H9 (cell line): ENCODE results near the gene MAGED1. TPM values are rescaled to one million over a fixed set of nuclear protein-coding genes. Genes with fewer than 3 reads are reported as not detected.

Source experiments
- DNase-seq: peaks from one replicate; pipeline ENCODE4 v3.0.0-alpha.2; 2017
- H2AFZ ChIP-seq: one replicate; pipeline ENCODE4 v1.6.1; 2013; ENCODE audit warnings: mild to moderate bottlenecking, low read length, control low read depth, moderate library complexity
- H2AK5ac ChIP-seq: 2 replicates; pipeline ENCODE4 v1.6.1; 2013; ENCODE audit warnings: low read length, control low read depth, mixed read lengths; ENCODE audit not compliant: insufficient read length
- H2BK120ac ChIP-seq: one replicate; pipeline ENCODE4 v1.6.1; 2013; ENCODE audit warnings: low read depth, mild to moderate bottlenecking, low read length, control low read depth, inconsistent platforms; ENCODE audit not compliant: poor library complexity, severe bottlenecking
- H2BK12ac ChIP-seq: 2 replicates; pipeline ENCODE4 v1.6.1; 2013; ENCODE audit warnings: low read length, control low read depth, mixed read lengths, low read depth; ENCODE audit not compliant: insufficient read length
- H2BK15ac ChIP-seq: 2 replicates; pipeline ENCODE4 v1.6.1; 2013; ENCODE audit warnings: low read depth, low read length, control low read depth
- H2BK20ac ChIP-seq: one replicate; pipeline ENCODE4 v1.6.1; 2013; ENCODE audit warnings: low read depth, mild to moderate bottlenecking, low read length, control low read depth, inconsistent platforms; ENCODE audit not compliant: poor library complexity, severe bottlenecking
- H2BK5ac ChIP-seq: 2 replicates; pipeline ENCODE4 v1.6.1; 2013; ENCODE audit warnings: low read length, control low read depth, mixed read lengths; ENCODE audit not compliant: insufficient read length
- H3K14ac ChIP-seq: 2 replicates; pipeline ENCODE4 v1.6.1; 2013; ENCODE audit warnings: low read length, control low read depth; ENCODE audit not compliant: insufficient read depth
- H3K18ac ChIP-seq: 2 replicates; pipeline ENCODE4 v1.6.1; 2013; ENCODE audit warnings: low read depth, mild to moderate bottlenecking, mixed read lengths, low read length, control low read depth; ENCODE audit not compliant: insufficient read length
- H3K23ac ChIP-seq: 2 replicates; pipeline ENCODE4 v1.6.1; 2013; ENCODE audit warnings: low read length, control low read depth, mixed read lengths, low read depth; ENCODE audit not compliant: insufficient read length
- H3K23me2 ChIP-seq: 2 replicates; pipeline ENCODE4 v1.6.1; 2013; ENCODE audit warnings: low read depth, mild to moderate bottlenecking, mixed read lengths, low read length, control low read depth; ENCODE audit not compliant: insufficient read length, poor library complexity, severe bottlenecking
- H3K27ac ChIP-seq: 2 replicates; pipeline ENCODE4 v1.5.1; 2013; ENCODE audit warnings: low read length, control low read depth, mixed read lengths, low read depth; ENCODE audit not compliant: insufficient read length
- H3K27me3 ChIP-seq: 2 replicates; pipeline ENCODE4 v1.6.1; 2013; ENCODE audit warnings: low read length, control low read depth, inconsistent platforms; ENCODE audit not compliant: insufficient read depth
- H3K4ac ChIP-seq: 2 replicates; pipeline ENCODE4 v1.6.1; 2013; ENCODE audit warnings: low read depth, mild to moderate bottlenecking, control low read depth, inconsistent platforms, low read length, moderate library complexity
- H3K4me1 ChIP-seq: 2 replicates; pipeline ENCODE4 v1.6.1; 2013; ENCODE audit warnings: low read length, control low read depth, inconsistent platforms; ENCODE audit not compliant: insufficient read depth
- H3K4me2 ChIP-seq: 2 replicates; pipeline ENCODE4 v1.6.1; 2013; ENCODE audit warnings: low read length, control low read depth, mixed read lengths; ENCODE audit not compliant: insufficient read length, insufficient read depth
- H3K56ac ChIP-seq: 2 replicates; pipeline ENCODE4 v1.6.1; 2013; ENCODE audit warnings: low read depth, mild to moderate bottlenecking, mixed read lengths, low read length, control low read depth; ENCODE audit not compliant: insufficient read length
- H3K79me1 ChIP-seq: 2 replicates; pipeline ENCODE4 v1.6.1; 2013; ENCODE audit warnings: low read depth, mild to moderate bottlenecking, moderate library complexity, low read length, control low read depth, inconsistent platforms; ENCODE audit not compliant: insufficient read depth, poor library complexity, severe bottlenecking
- H3K79me2 ChIP-seq: 2 replicates; pipeline ENCODE4 v1.6.1; 2013; ENCODE audit warnings: low read length, control low read depth, inconsistent platforms; ENCODE audit not compliant: insufficient read depth
- H3K9ac ChIP-seq: 2 replicates; pipeline ENCODE4 v1.6.1; 2013; ENCODE audit warnings: low read length, control low read depth, mixed read lengths; ENCODE audit not compliant: insufficient read length; ENCODE audit errors: extremely low read depth
- H3K9me3 ChIP-seq: one replicate; pipeline ENCODE4 v1.6.1; 2013; ENCODE audit warnings: low read depth, low read length, inconsistent platforms; ENCODE audit not compliant: control insufficient read depth
- H3T11ph ChIP-seq: one replicate; pipeline ENCODE4 v1.6.1; 2013; ENCODE audit warnings: mild to moderate bottlenecking, low read length, control low read depth, inconsistent platforms
- H4K20me1 ChIP-seq: one replicate; pipeline ENCODE4 v1.6.1; 2013; ENCODE audit not compliant: control insufficient read depth, insufficient read length, insufficient read depth
- H4K5ac ChIP-seq: 2 replicates; pipeline ENCODE4 v1.6.1; 2013; ENCODE audit warnings: low read depth, mild to moderate bottlenecking, mixed read lengths, low read length, control low read depth; ENCODE audit not compliant: insufficient read length
- H4K8ac ChIP-seq: replicated peaks from 2 replicates; pipeline ENCODE4 v1.6.1; 2013; ENCODE audit warnings: low read length, control low read depth, mixed read lengths, low read depth; ENCODE audit not compliant: insufficient read length
- H4K91ac ChIP-seq: 2 replicates; pipeline ENCODE4 v1.6.1; 2013; ENCODE audit warnings: low read depth, mild to moderate bottlenecking, moderate library complexity, mixed read lengths, low read length, control low read depth; ENCODE audit not compliant: insufficient read length
- H3K27ac Mint-ChIP-seq, 3 experiments: 2 replicates in 2 of 3; 3 replicates in 1 of 3; pipeline ENCODE4 v1.8.0; 2020 to 2021; ENCODE audit warnings: mixed read lengths in 3 of 3, mild to moderate bottlenecking in 1 of 3, moderate library complexity in 1 of 3
- H3K27me3 Mint-ChIP-seq: 2 replicates; pipeline ENCODE4 v1.8.0; 2021; ENCODE audit warnings: low read depth, mild to moderate bottlenecking, moderate library complexity, mixed read lengths
- H3K36me3 Mint-ChIP-seq, 3 experiments: 2 replicates in 2 of 3; 3 replicates in 1 of 3; pipeline ENCODE4 v1.8.0; 2020 to 2021; ENCODE audit warnings: low read depth in 3 of 3, mixed read lengths in 3 of 3; ENCODE audit not compliant: insufficient read depth in 1 of 3
- H3K4me1 Mint-ChIP-seq, 2 experiments: 2 replicates each; pipeline ENCODE4 v1.8.0; 2020; ENCODE audit warnings: mixed read lengths in 2 of 2
- H3K4me3 Mint-ChIP-seq, 2 experiments: 2 replicates in 1 of 2; 3 replicates in 1 of 2; pipeline ENCODE4 v1.8.0; 2020 to 2021; ENCODE audit warnings: mild to moderate bottlenecking in 2 of 2, mixed read lengths in 2 of 2, moderate library complexity in 1 of 2
- H3K9me3 Mint-ChIP-seq, 2 experiments: 2 replicates in 1 of 2; 3 replicates in 1 of 2; pipeline ENCODE4 v1.8.0; 2020; ENCODE audit warnings: mild to moderate bottlenecking in 2 of 2, mixed read lengths in 2 of 2, moderate library complexity in 1 of 2
- WGBS: extraction: QIAGEN DNeasy Blood & Tissue Kit; methylation state at CpG from one replicate; pipeline ENCODE4 v1.1.7; 2013; ENCODE audit warnings: missing lambda C conversion rate, low lambda C conversion rate, mixed read lengths; ENCODE audit not compliant: insufficient read length; ENCODE audit errors: extremely low coverage; 5-methylcytosine and 5-hydroxymethylcytosine counted together
- total RNA-seq: library from RNA; stranded (reverse); gene quantifications from 2 replicates; pipeline ENCODE4 v1.2.1, GENCODE V29; 2021
- TF ChIP-seq, protein P1 (sequence below): fragments of 200-600 bp; sonication (generic); conservative IDR thresholded peaks from 3 replicates; pipeline ENCODE4 v1.8.0; 2021; ENCODE audit warnings: antibody characterized with exemption, mild to moderate bottlenecking

Gene MAGED1
- total RNA-seq, 1 experiment from 2014 or later = 163 TPM

GRCh38 chrX:51867626-51868025 is 25.8 kb upstream of the MAGED1 start:
- no peak overlapping the region for H2BK20ac ChIP-seq
- H4K91ac ChIP-seq = no peak overlapping the region
- no peak overlapping the region for H3K23ac ChIP-seq
- no peaks in the 10 kb centered on the region for H3K9me3 ChIP-seq
- H3K27me3 ChIP-seq = no peaks in the 10 kb centered on the region
- no peak overlapping the region for H3K4ac ChIP-seq
- no peak overlapping the region for H3K9ac ChIP-seq
- peaks cover 45 to 53% of the 10 kb centered on the region in 2 experiments for H3K9me3 Mint-ChIP-seq
- H2BK15ac ChIP-seq = no peak overlapping the region
- no peak overlapping the region for H3K4me2 ChIP-seq
- peaks cover 17 to 23% (median 17%) of the 10 kb centered on the region in 3 experiments for H3K36me3 Mint-ChIP-seq
- no peak overlapping the region for H3K27ac ChIP-seq
- no peak overlapping the region for H2AK5ac ChIP-seq
- H3K4me3 Mint-ChIP-seq = no peak overlapping the region
- H3K23me2 ChIP-seq = no peaks in the 10 kb centered on the region
- H3K4me1 ChIP-seq = no peaks in the 10 kb centered on the region
- peaks cover 20% of the 10 kb centered on the region; the same call in 1 of the 2 replicates for H3K79me2 ChIP-seq
- no CpG with 5 or more reads among the region's 1 CpG for WGBS
- peaks cover 0 to 3% of the 10 kb centered on the region in 2 experiments; a peak in 2 of 4 replicates for H3K4me1 Mint-ChIP-seq
- H3K79me1 ChIP-seq = no peaks in the 10 kb centered on the region
- H3K18ac ChIP-seq = no peak overlapping the region
- no peak overlapping the region for H2BK120ac ChIP-seq
- no peak overlapping the region for H2AFZ ChIP-seq
- H4K8ac ChIP-seq = no peak overlapping the region
- H3T11ph ChIP-seq = no peak overlapping the region
- no peak overlapping the region for H3K27ac Mint-ChIP-seq
- H4K5ac ChIP-seq = no peak overlapping the region
- no peak overlapping the region for H3K56ac ChIP-seq
- no peak overlapping the region for H2BK5ac ChIP-seq
- no peaks in the 10 kb centered on the region for H3K27me3 Mint-ChIP-seq
- H2BK12ac ChIP-seq = no peak overlapping the region
- no peaks in the 10 kb centered on the region for H4K20me1 ChIP-seq
- TF ChIP-seq, protein P1, sequence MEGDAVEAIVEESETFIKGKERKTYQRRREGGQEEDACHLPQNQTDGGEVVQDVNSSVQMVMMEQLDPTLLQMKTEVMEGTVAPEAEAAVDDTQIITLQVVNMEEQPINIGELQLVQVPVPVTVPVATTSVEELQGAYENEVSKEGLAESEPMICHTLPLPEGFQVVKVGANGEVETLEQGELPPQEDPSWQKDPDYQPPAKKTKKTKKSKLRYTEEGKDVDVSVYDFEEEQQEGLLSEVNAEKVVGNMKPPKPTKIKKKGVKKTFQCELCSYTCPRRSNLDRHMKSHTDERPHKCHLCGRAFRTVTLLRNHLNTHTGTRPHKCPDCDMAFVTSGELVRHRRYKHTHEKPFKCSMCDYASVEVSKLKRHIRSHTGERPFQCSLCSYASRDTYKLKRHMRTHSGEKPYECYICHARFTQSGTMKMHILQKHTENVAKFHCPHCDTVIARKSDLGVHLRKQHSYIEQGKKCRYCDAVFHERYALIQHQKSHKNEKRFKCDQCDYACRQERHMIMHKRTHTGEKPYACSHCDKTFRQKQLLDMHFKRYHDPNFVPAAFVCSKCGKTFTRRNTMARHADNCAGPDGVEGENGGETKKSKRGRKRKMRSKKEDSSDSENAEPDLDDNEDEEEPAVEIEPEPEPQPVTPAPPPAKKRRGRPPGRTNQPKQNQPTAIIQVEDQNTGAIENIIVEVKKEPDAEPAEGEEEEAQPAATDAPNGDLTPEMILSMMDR = no peak
- H3K14ac ChIP-seq = no peak overlapping the region
- no peak for DNase-seq
